ENCODE results near the gene FUBP3.

The FUBP3 gene

DNA sequence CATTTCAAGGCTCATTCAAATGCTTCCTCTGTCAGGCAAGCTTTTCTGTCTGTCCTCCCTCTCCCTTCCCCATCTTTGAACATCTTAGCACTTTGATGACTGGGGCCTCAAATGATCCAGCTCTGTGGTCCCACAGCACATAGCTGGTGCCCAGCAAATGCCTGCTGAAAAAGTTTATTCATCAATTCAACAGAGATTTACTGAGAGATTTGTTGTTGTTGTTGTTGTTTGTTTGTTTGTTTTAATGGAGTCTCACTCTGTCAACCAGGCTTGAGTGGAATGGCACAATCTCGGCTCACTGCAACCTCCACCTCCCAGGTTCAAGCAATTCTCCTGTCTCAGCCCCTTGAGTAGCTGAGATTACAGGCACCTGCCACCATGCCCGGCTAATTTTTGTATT is 108.2 kb downstream of the FUBP3 start:
- DNase-seq: no peak

Measured in activated CD8-positive, alpha-beta memory T cell treated with anti-CD3 and anti-CD28 coated beads, Interleukin-2, amount 50 U/mL, for 4 hours (primary cell).